HG03159 (cell line): Measurements from ENCODE around the gene ABLIM3.

ENCODE experiments used
- ATAC-seq: cut with Tn5 transposase; IDR thresholded peaks from one replicate; pipeline ENCODE4 v1.9.1; 2021; ENCODE audit warnings: mild to moderate bottlenecking, moderate library complexity; ENCODE audit not compliant: unreplicated experiment

The ABLIM3 gene

DNA sequence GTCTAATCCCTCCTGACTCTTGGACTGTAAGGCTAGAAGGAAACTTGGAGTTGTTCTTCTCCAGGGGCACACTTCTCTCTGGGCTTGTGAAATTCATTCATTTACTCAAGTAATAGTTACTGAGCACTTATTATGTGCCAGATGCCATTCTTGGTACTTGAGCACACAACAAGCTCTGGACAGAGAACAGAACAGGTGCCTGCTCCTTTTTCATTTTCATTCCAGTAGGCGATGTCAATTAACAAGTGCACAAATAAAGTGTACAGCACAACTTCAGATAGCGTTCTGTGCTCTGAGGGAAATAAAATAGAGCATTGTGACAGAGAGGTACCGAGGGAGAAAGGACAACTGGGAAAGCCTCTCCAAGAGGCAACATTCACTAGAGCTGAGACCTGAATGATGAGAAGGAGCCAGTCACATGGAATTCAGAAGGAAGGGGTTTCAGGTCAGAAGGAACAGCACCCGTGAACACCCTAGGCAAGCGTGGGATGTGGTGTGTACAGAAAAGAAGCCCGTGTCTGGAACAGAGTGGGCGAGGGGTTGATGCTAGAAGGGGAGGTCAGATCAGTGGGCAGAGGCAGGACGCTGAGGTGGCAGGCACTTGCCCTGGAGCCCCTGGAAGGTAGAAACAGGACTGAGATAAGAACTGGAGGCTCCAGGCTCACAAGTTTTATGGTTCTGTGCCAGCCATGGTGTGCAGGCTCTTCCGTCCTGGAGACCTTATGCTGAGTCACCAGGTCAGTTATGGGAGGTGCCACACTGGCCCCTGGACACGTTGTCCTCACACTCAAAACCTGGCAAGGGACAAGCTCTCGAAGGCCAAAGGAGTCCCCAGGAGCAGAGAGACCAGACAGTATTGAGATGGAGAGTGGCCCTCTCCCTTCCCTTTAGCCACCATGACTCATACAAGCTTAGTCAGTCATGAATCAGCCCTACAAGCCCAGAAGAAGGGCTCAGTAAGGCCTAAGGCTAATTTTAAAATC is 7.2 kb upstream of the ABLIM3 start:
- no peak for ATAC-seq

DNA sequence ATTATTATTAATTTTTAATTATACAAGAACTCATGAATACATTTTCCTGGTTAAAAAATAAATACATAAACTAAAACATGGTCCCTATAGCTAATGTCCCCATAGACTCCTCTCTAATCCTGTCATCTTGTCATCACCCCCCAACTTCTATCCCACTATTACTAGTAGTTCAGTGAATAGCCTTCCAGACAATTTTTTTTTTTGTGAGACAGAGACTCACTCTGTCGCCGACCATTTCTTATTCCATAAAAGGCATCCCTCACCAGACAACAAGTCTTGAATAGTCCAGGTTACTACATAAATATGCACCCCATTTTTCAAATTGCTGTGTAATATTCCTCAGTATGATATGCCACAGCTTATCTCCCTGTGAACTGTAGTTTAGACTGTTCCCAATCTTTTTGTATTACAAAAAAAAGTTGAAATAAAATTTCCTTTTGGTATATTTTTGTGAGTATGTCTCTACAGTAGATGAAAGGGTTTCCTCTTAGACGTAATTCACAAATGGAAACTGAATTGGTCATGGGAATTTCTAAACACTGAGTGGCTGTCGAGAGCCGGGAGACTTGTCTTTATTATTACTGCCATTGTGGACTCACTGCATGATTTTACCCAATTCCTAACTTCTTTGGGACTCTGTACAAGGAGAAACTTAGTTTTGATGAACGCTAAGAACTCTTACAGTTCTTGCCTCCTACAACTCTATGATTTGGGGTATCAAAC is 6.4 kb upstream of the ABLIM3 start:
- ATAC-seq: no peak

DNA sequence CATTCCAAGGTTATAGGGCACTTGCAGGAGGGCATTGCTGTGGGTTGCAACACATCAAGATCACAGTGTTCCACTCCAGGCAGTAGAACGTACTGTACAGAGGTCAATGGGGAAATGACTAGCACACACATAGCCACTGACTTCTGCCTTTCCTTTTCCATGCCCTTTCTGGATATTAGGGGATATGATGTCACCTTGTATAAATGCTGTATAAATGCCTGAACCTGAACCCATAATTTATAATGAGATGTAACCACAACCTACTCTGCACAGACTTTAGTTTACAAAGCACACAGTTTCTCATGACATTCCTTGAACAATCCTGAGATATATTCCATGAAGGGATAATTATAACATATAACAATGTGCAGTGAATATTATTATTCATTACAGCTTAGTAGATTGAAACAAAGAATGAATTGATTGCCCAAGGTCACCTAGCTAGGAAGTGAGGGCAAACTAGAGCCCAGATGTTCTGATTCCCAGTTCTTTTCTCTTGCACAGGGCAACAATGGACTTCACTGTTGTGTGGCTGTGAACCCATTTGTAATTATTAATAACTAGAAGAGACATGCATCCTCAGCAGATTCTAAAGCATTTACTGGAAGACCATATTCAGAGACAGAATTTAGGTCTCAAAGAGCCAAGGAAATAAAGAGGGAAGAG is 5.6 kb upstream of the ABLIM3 start:
- no peak for ATAC-seq

- no peak for ATAC-seq
These were observed 2.9 kb upstream of the ABLIM3 start for GRCh38 chr5:149138182-149138923.

GRCh38 chr5:149140197-149141002 is 893 bp upstream of the ABLIM3 start:
- no peak for ATAC-seq

DNA sequence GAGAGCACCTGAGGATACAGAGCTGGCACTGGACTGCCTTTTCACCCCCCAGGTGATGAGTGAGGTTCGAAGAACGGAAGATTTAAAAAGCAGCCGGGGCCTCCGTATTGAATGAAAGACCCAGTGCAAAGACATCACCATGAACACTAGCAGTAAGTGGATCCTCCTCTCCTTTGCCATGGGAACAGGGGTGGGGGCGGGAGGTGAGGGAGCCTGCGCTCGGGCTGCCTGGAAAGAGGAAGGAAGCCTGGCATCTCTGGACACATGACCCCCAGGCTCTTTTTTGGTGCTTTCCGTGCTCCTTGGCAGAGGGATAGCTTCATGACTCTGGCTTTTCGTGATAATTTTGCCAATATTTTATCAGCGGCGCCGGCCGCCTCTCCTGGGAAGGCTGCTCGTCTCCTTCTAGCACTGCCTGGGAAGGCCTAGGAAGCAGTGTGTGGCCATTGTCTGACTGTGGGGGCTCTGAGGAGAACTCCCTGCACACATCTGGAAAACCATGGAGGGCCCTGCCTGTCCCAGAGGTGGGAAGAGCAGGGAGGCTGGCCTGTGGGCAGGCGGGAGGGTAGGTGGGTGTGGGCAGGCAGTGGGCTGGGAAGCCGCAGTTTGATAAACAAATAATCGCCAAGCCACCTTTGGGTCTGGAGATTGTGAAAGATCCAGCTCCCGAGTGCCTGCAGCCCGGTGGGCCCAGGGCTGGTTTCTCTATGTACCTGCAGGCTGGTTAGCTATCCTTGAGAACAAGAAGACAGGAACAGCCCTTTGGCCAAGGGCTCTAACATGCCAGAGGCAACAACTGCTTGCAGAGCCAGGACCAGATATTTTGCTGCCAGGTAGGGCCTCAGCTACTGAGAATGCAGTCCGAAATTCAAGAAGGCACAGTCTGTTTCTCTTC is 911 bp downstream of the ABLIM3 start:
- no peak for ATAC-seq

DNA sequence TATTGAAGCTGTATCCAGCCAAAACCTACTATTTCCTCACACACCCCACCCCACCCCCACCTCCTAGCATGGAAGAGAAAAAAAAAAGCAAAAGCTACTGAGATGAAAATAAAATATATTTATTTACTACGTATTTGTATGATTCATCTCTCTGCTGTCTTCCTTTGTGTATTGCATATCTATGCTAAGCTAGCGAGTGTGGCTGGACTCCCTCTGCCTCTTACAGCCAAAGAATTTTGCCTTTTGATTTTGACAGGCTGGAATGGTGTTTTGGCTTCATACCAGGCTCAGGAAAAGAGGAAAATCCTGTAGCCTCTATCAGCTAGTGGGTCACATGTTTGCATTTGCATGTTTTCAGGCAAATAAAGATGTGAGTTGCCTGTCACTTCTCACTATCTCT is 2.2 kb downstream of the ABLIM3 start:
- ATAC-seq: no peak

DNA sequence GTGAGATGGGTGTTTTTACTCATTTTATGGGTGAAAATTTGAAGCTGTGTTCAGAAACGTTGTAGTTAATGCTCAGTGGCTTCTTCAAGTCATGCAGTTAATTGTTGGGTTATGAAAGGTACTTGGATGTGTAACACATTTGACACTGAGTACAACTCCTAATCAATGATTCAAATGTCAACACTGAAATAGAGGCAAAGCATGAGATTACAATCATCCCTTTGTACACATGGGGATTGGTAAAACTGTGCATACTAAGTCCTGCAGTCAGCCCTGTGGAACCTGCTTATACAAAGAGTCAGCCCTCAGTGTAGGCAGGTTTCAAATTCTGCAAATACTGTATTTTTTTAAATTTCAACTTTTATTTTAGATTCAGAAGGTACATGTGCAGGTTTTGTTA is 3.3 kb downstream of the ABLIM3 start:
- ATAC-seq: no peak

GRCh38 chr5:149145138-149145537 is 3.8 kb downstream of the ABLIM3 start:
- ATAC-seq: no peak

- ATAC-seq: no peak
These were observed 6.4 kb downstream of the ABLIM3 start for GRCh38 chr5:149147676-149148075.

GRCh38 chr5:149149942-149150341 is 8.6 kb downstream of the ABLIM3 start:
- ATAC-seq: no peak

GRCh38 chr5:149150457-149150856 is 9.2 kb downstream of the ABLIM3 start:
- ATAC-seq: no peak

- no peak for ATAC-seq
These were observed 10.4 kb downstream of the ABLIM3 start for GRCh38 chr5:149151717-149152116.

DNA sequence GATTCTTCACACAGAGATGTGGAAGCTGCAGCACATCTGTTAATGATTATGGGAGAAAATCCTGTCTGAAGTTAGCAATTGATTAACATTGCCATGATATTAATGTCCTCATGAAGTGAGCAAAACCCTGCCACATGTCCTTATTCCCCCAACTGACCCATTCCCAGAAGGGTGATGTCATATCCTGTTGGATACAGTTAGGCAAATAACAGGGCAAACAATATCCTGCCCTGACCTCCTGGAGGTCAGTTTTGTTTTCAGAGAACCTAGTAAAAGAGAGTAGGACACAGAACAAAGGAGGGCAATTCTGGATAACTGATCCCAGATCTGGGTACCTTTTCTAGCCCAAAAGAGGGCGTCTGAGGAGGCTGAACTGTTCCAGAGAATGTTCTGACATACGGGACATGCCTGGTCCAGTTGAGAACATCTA is 11.0 kb downstream of the ABLIM3 start:
- ATAC-seq: no peak

DNA sequence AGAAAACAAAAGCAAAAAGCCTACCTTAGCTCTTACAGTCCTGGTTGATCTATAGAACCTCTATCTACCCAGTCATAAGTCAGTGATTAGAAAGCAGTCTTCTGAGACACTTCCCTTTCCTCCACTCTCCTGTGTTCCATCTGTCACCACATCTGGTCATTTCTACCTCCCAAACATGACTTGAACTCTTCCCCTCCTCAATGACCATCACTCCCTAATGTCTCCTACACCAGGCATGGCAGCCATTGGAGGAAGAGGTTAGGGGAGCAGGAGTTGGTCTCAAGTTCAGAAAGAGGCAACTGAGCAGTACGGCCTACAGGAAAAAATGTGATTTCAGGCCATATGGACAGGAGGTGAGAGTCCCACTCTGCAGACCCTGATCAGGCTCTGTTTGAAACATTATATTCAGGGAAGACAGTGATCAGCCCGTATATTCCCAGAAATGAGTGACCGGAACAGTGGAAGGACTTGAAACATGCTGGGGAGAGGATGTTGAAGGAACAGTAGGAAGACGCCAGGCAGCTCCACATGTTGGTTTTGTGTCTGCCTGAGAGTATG is 12.0 kb downstream of the ABLIM3 start:
- ATAC-seq: no peak

DNA sequence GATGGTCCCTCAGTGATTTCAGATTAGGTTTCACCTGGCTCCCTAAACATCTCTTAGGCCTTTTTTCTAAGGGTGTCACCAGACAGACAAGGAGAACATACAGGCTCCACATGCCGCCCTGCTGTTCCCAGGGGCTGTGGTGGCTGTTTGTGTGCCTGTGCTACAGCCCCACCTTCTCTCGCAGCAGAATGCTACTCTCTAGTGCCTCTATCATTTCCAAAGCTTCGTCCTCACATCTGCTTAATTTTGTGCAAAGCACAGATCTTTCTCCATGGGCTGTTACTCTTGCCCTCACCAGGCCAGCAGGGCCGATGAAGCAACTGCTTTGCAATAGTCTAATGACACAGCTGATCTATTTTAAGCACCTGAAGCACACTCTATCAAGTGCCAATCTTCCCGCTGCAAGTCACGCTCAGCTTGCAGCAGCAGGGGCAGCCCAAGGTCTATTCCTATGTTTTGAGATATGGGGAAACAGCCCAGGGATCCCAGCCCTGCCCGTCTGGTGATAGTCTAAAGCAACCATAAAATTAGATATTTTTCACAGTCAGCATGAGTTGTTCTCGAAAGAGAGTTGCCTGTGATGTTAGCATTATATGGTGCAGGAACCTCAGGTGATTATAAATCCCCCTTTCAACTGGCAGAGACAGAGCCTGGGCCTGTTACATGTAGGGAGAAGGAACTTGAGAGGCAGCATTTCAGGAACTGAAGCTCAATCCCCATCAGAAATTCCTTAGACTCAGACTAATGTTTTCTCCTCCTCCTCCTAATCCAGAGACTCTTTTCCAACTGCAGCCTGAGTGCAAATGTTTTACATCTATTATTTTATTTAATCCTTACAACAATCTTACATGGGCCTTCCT is 12.7 kb downstream of the ABLIM3 start:
- no peak for ATAC-seq

DNA sequence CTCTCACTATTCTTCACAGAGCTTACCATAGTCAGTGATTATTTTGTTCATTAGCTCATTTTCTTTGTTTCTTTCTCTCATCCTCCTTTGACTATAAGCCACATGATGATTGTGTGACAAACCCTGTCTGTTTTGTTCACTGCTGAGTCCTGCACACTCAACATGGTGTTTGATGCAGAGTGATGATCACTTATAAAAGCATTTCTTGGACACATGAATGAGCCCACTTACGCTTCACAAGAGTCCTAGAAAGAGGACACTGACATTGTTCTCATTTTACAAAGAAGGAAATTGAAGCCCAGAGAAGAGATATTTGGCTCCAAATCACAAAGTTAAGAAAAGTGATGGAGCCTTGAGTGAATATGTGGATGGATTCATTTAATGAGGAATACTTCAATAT is 13.4 kb downstream of the ABLIM3 start:
- no peak for ATAC-seq
